Measurements from ENCODE around the gene ETFRF1. TPM values are rescaled to one million over a fixed set of nuclear protein-coding genes. Genes with fewer than 3 reads are reported as not detected.

ETFRF1 gene
- polyA plus RNA-seq, 5 donors = 23.1 to 33.5 (median 28.1) TPM

Other genes starting within 250 kb of the ETFRF1 start
- gene BCAT1, start 246.1 kb upstream of the ETFRF1 start, polyA plus RNA-seq (ENCODE audit: insufficient read depth in 1 of 5, insufficient read length in 5 of 5, low replicate concordance in 1 of 5) = 10 to 100 TPM; 18.7 to 38.1 (median 32.4) TPM
- gene DNAI7, start 77 bp upstream of the ETFRF1 start, polyA plus RNA-seq (ENCODE audit: insufficient read depth in 1 of 5, insufficient read length in 5 of 5, low replicate concordance in 1 of 5) = 1 to 10 TPM; 3.6 to 8.0 (median 5.3) TPM
- 10 to 100 TPM; 21.6 to 42.9 (median 31.8) TPM for gene KRAS, start 55.7 kb downstream of the ETFRF1 start, polyA plus RNA-seq (ENCODE audit: insufficient read depth in 1 of 5, insufficient read length in 5 of 5, low replicate concordance in 1 of 5)

Measured in right lung (tissue), 5 donors.